ENCODE measurements around the gene PKD2L1. TPM values are rescaled to one million over a fixed set of nuclear protein-coding genes. Genes with fewer than 3 reads are reported as not detected.
"Not testable (repeated sequence)": the region's sequence is repeated elsewhere in the genome, so short reads cannot be mapped to it uniquely, and the experiment has no call there.

Gene PKD2L1
- total RNA-seq, result not detected
- long read RNA-seq, donor 1, result 0 reads
- long read RNA-seq, donor 2, result 0 reads

DNA sequence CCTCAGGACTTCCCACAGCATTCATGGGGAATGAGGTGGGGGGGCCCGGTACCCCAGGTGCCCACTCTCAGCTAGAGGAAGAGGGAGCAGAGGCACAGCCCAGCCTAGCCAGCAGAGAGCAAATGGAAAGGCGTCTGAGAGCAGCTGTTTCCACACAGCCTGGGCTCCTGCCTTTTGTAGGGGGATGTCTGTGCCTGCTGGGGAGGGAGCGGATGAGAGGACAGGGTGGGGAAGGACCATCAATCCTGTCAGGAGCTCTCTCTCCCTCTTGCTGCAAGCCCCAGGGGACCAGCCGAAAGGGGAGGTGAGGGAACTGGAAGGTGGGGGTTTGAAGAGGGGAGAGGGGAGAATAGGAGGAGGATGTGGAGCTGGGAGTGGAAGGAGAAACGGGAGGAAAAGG, at the start of gene PKD2L1:
PKD2L1 (minus strand) TSS at position 150 of the 400 bp plus-strand sequence; CDS start at position 25, 125 bp downstream.
- no peak for DNase-seq (ENCODE audit: low spot score)
- intact Hi-C loops (cut with DNase I), result no loop called here

DNA sequence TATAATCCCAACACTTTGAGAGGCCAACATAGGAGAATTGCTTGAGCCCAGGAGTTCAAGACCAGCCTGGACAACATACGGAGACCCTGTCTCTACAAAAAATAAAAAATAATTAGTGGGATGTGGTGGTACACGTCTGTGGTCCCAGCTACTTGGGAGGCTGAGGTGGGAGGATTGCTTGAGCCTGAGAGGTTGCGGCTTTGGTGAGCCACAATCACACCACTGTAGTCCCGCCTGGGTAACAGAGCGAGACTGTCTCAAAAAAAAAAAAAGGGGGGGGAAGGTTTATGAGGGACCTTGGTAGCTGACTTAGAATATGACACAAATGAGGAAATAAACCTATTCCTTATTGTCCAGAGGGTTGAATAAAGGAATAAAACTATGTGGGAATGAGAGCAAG, 47.8 kb upstream of the PKD2L1 start:
- intact Hi-C loops (cut with DNase I), result no loop called here
- DNase-seq (ENCODE audit: low spot score), result no peak

DNA sequence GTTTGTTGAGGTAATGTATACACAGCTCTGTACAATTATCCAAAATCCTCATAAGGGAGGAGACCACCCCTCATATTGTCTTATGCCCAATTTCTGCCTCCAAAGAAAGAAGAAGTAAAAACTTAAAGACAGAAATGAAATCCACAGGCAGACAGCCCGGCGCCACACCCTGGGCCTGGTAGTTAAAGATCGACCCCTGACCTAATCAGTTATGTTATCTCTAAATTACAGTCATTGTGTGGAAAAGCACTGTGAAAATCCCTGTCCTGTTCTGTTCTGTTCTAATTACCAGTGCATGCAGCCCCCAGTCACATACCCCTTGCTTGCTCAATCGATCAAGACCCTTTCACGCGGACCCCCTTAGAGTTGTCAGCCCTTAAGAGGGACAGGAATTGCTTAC, 46.6 kb upstream of the PKD2L1 start:
- DNase-seq (ENCODE audit: low spot score); intact Hi-C loops (cut with DNase I): not testable (repeated sequence)

DNA sequence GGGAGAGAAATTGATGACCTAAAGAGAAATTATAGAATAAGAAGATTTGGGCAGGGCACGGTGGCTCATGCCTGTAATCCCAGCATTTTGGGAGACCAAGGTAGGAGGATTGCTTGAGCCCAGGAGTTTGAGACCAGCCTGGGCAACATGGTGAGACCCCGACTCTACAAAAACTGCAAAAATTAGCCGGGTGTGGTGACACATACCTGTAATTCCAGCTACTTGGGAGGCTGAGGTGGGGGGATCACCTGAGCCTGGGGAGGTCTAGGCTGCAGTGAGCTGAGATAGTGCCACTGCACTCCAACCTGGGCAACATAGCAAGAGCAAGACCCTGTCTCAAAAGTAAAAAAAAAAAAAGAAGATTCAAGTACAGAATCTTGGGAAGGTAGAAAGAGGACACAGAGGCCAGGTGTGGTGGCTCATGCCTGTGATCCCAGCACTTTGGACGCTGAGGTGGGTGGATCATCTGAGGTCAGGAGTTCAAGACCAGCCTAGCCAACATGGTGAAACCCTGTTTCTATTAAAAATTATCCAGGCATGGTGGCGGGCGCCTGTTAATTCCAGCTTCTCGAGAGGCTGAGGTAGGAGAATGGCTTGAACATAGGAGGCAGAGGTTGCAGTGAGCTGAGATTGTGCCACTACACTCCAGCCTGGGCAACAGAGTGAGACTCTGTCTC, 44.8 kb upstream of the PKD2L1 start:
- intact Hi-C loops (cut with DNase I); DNase-seq (ENCODE audit: low spot score): not testable (repeated sequence)

DNA sequence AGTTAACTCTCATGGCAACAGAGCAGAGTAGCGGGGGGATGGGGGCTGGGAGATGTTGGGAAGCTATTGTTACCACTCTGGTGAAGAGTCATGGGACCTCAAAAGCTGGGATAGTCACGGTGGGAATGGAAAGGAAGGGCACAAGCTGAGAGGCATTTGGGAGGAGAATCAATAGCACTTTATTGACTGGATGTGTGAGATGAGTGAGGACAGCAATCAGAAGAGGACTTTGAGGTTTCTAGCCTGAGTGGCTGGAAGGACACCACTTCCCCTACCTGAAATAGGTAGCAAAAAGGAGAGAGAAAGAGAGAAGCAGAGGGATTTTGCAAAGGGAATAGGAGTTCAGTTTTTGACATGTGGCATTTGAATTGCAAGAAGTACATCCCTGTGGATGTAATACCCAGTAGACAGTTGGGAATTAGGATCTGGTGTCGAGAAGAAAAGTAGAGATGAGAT, 44.2 kb upstream of the PKD2L1 start:
- intact Hi-C loops (cut with DNase I), result no loop called here
- no peak for DNase-seq (ENCODE audit: low spot score)

DNA sequence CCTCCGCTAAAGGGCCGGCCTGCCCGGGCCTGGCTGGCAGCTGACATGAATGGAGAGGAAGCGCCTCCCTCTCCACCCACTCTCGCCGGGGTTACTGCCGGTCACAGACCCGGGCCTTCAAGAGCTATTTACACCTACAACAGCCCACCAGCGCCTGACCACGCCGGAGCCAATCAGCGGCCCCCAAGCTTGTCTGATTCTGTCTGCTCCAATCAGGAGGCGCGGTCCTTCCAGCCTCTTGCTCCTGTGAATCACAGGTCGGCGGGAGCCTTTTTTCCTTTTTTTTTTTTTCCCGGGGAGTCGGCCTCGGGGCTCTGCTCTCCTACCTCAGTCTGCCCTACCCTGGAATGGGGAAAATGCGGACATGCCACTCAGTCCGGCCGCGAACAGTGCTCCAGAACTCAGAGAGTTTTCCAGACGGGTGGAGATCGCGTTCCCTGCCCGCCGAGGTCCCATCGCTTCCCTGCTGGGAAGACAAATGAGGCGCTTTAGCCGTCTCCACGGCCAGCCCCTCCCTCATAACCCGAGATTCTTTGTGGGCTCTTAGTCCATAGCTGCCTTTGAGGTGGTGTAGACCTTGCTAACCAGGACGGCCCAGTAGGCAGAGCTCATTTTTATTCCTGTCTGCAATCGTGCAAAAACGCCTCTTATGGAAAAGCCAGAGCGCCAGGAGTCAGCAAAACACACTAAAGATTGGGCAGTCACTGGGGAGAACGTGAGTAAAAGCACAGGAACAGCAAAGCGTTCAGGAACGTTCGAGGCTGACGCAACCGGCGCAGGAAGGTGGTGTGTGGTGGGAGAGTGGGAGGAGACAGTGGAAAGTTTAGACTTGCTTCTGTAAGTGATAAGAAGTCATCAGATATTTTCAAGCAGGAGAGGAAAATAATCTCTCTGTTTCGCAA, 43.5 kb upstream of the PKD2L1 start:
- intact Hi-C loops (cut with DNase I), result no loop called here

DNA sequence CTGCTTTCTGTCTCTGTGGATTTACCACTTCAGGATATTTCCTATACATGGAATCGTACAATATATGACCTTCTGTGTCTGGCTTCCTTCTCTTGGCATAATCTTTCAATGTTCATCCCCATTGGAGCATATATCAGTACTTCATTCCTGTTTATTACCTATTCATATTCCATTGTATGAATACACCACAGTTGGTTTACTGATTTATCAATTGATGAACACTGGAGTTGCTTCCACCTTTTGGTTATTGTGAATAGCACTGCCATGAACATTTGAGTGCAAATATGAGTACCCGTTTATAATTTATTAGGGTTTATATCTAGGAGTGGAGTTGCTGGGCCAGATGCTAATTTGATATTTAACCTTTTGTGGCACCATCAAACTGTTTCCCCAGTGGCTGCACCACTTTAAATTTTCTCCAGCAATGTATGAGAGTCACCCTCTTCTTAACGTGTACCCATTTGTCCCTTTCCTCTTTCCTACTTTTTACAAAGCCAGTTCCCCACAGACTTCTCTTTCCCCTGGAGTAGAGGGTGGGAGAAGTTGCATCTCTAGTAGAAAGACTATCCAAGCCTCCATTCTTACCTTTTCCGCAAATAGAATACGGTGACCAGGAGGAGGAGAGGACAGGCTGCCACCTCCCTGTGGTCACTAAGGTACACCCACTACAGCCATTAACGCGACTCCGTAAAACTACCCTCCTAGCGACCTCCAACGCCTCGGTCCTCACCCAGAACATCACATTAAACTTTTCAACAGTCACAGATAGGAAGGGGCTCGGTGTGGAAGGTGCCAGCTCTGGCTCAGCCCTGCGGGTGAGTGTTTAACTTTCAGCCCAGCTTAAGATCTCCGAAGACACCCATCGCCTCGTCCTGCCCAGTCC, 42.6 kb upstream of the PKD2L1 start:
- DNase-seq (ENCODE audit: low spot score), result no peak
- intact Hi-C loops (cut with DNase I), result no loop called here

More for the DNA sequence above, 43.5 kb upstream of the PKD2L1 start:
- DNase-seq (ENCODE audit: low spot score), result peak; percentile 98

DNA sequence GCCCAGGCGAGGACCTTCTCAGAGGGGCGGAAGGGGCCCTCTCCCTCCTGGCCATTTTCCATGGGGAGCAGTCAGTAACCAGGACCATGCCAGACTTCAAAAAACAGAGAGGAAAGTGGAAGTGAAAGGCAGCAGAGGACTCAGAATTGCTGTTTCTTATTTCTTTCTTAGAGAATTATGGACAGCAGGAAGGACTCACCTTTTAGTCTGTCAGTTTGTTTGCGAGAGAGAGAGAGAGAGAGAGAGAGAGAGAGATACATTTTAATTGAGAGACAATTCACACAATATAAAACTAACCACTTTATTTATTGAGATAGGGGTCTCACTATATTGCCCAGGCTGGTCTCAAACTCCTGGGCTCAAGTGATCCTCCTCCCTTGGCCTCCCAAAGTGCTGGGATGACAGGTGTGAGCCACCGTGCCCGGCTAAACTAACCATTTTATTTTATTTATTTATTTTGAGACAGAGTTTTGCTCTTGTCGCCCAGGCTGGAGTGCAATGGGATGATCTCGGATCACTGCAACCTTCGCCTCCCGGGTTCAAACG, 41.5 kb upstream of the PKD2L1 start:
- intact Hi-C loops (cut with DNase I), result loop anchor here in 1 of 2 donors (2.0 kb wide), 1 partner anchor 35 kb away; no protein-coding TSS in a partner anchor
- DNase-seq (ENCODE audit: low spot score), result no peak

DNA sequence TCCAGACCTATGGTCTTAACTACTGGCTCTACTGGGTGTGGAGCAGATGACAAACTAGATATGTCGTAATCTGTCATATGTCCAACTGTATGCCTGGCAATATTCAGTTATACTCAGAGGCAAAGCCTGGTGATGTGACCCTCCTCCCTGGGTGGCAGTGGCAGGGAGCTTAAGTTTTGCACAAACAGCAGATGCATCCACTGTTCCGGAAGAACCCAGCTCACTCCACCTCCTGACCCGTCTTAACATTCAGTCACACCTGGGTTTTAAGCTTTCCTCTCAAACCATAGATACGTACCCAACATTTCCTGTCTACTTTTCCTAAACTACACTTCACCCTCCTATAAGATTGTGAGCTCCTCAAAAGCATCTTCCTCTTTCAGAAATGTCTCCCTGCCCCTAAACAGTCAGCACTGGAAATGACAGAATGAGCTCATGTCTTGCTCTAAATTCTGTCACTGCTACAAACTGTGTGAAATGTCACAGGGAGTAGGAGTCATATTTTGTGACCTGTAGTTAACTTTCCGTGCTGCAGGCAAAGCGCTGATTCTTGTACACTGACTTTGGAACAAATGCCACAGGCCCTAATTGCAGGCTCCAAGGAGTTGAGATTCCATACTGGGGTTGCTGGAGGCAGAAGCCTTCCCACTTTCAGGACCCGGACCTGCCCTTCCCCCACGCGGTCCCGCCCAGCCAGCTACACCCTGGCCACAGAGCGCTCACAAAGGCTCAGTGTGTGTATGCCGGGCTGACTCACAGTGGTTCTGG, 40.9 kb upstream of the PKD2L1 start:
- intact Hi-C loops (cut with DNase I), result loop anchor here in 1 of 2 donors (2.0 kb wide), 1 partner anchor 34 kb away; no protein-coding TSS in a partner anchor
- DNase-seq (ENCODE audit: low spot score), result peak; percentile 93

DNA sequence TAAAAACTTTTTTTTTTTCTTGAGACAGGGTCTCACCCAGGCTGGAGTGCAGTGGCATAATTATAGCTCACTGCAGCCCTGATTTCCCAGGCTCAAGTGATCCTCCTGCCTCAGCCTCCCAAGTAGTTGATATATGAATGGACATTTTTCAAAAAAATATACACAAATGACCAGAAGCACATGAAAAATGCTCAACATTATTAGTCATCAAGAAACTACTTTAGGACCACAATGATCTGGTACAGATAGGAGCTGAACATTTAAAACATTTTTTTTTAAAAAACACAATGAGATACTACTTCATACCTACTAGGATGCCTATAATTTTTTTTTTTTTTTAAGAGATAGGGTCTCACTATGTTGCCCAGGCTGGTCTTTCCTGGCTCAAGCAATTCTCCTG, 38.7 kb upstream of the PKD2L1 start:
- DNase-seq (ENCODE audit: low spot score), result no peak
- intact Hi-C loops (cut with DNase I), result no loop called here

DNA sequence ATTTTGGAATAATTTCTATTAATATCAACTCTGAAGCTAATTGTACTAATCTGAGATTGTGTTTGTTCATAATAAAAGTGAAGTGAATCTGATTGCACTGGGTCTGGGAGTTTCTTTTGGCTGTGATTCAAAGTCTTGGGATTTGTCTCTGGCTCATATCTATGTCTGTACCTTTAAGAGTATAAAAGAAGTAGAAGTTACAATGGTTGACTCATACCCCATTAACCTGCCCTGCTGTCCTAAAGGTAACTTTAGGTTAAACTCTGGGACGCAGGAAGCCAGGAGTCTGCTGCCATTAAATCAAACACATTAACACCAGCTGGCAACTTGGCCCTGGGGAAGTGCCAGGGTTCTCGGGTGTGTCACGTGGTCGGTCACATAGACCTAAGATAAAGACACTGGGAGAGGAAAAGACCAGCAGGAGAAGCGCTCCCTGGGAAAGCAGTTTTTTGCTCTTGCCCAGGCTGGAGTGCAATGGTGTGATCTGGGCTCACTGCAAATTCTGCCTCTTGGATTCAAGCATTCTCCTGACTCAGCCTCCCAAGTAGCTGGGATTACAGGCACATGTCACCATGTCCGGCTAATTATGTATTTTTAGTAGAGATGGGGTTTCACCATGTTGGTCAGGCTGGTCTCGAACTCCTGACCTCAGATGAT, 34.8 kb upstream of the PKD2L1 start:
- intact Hi-C loops (cut with DNase I), result no loop called here
- DNase-seq (ENCODE audit: low spot score), result no peak

DNA sequence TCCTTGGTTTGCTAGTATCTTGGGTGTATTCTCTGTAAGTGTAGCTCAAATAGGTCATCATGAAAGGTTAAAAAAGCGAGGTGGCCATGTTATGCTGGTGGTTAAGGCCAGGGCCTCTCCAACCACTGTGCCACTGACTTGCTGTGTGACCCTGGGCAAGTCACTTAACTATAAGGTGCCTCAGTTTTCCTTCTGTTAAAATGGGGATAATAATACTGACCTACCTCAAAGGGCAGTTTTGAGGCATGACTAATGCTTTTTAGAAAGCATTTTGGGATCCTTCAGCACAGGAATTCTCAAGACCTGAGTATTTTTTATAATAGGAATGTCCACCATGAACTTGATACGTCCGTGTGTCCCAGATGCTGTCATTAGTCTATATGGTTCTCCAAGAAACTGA, 34.1 kb upstream of the PKD2L1 start:
- intact Hi-C loops (cut with DNase I), result no loop called here

DNA sequence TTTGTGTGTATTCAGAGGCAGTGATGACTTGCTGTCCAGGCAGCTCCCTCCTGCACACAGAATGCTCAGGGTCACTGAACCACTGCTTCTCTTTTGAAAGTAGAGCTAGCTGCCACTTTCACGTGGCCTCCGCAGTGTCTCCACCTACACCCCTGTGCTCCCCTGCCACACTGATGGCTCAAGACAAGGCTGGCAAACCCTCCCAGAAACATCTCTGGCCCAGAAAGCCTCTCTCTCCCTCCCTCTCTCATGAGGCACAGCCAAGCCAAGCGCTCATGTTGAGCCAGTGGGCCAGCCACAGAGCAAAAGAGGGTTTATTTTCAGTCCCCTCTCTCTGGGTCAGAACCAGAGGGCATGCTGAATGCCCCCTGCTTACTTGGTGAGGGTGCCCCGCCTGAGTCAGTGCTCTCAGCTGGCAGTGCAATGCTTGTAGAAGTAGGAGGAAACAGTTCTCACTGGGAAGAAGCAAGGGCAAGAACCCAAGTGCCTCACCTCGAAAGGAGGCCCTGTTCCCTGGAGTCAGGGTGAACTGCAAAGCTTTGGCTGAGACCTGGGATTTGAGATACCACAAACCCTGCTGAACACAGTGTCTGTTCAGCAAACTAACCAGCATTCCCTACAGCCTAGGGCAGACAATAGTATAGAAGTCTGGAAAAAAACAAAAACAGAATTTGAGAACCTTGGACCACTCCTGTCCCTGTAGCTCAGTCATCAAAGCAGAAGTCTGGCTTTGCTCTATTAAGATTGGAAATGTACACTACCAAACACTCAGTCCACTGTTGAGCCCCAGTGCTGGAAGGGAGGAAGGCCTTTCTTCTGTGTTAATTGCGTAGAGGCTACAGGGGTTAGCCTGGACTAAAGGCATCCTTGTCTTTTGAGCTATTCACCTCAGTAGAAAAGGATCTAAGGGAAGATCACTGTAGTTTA, 32.8 kb upstream of the PKD2L1 start:
- no peak for DNase-seq (ENCODE audit: low spot score)
- intact Hi-C loops (cut with DNase I), result no loop called here

More for the DNA sequence above, 34.1 kb upstream of the PKD2L1 start:
- no peak for DNase-seq (ENCODE audit: low spot score)

DNA sequence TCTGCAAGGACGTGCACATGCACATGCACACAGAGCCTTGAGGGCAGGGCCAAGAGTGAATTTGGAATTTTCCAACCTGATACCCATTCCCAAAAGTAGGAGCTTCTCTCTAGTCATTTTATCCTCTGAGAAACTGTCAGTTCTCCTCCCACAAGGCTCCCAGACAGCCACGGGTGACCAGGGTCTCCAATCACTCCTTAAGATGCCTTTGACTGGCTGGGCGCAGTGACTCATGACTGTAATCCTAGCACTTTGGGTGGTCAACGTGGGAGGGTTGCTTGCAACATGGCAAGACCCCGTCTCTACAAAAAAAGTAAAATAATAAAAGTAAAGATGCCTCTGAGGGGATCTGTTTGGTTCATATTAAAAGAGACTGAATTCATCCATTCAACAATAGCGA, 30.2 kb upstream of the PKD2L1 start:
- no peak for DNase-seq (ENCODE audit: low spot score)
- intact Hi-C loops (cut with DNase I), result no loop called here

DNA sequence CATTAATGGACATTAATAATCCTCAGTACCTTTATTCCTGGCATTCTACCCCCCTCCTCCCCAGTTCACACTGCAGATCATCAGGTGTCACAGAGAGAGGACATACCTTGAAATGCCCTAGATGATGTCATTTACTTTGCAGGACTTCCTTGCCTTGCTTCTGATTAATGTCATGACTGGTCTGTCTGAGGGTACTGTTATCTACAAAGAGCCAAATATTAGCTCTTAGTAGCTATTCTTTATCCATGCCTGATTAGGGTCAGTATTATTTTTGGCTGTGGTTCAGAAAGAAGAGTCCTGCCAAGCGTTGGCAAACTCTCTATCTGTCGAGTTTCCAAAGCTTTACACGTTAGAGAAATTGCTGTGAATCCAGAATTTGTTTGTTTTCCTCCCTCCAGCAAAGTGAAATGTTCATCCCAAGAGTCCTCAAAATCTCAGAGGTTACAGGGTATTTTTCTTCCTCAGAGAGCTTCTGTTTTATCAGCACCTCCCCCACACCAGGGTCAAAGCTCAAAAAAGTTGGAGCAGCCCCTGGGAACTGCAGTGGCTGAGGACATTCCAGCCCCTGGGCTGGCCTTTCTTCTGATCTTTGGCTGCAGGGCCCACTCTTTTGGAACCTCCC, 29.6 kb upstream of the PKD2L1 start:
- intact Hi-C loops (cut with DNase I), result no loop called here
- DNase-seq (ENCODE audit: low spot score), result no peak

DNA sequence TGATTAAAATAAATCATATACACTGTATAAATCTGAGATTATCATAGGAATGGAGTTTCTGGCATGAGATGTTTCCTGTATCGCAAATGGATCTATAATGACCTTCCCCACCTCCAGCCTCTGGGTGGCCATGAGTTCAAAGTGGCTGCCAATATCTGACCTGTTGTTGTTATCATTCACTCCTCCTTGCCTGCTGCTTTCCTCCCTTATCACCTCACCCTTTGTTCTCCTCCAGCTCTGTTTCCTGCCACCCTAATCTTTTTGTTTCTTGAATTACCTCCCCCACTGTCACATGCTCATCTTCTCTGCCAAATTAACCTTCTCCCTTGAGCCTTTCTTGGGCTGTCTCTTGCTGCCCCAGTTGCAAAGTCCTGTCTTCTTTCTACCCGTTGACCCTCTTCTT, 29.0 kb upstream of the PKD2L1 start:
- no peak for DNase-seq (ENCODE audit: low spot score)
- intact Hi-C loops (cut with DNase I), result no loop called here
